Keratinocyte (primary cell): ENCODE results near the gene BAIAP2L2. TPM values are rescaled to one million over a fixed set of nuclear protein-coding genes. Genes with fewer than 3 reads are reported as not detected.

Experiments
- DNase-seq: peaks from one replicate; pipeline ENCODE4 v3.0.0-alpha.2; 2011; ENCODE audit warnings: low read depth, missing footprints, low spot score
- FAIRE-seq: peaks from 2 replicates; lab custom pipeline; 2011; peaks lifted over from hg19 to GRCh38; lab: Jason Lieb, UNC
- H2AFZ ChIP-seq: 2 replicates; pipeline ENCODE4 v1.6.0; 2012; ENCODE audit warnings: low read length, control low read depth, inconsistent platforms; ENCODE audit not compliant: control insufficient read depth
- H3K27ac ChIP-seq: 2 replicates; pipeline ENCODE4 v1.5.1; 2011; ENCODE audit warnings: low read length; ENCODE audit not compliant: control insufficient read depth, insufficient read depth
- H3K27me3 ChIP-seq: 3 replicates; pipeline ENCODE4 v1.6.0; 2011; ENCODE audit warnings: low read length; ENCODE audit not compliant: control insufficient read depth, insufficient read depth; ENCODE audit errors: extremely low read depth
- H3K36me3 ChIP-seq, 2 experiments: 2 replicates in 1 of 2; 3 replicates in 1 of 2; pipeline ENCODE4 v1.5.1; 2011; ENCODE audit warnings: low read length in 2 of 2, mild to moderate bottlenecking in 1 of 2; ENCODE audit not compliant: control insufficient read depth in 2 of 2, insufficient read depth in 2 of 2; ENCODE audit errors: extremely low read depth in 1 of 2
- H3K4me1 ChIP-seq: 3 replicates; pipeline ENCODE4 v1.5.1; 2011; ENCODE audit warnings: low read length; ENCODE audit not compliant: control insufficient read depth, insufficient read depth; ENCODE audit errors: extremely low read depth
- H3K4me2 ChIP-seq: 3 replicates; pipeline ENCODE4 v1.6.0; 2011; ENCODE audit warnings: low read depth, low read length; ENCODE audit not compliant: control insufficient read depth, insufficient read depth; ENCODE audit errors: extremely low read depth
- H3K4me3 ChIP-seq, 3 experiments: fragments of 200-600 bp in 1 of 3; sonication (generic) in 1 of 3; 2 replicates in 2 of 3; 3 replicates in 1 of 3; pipeline ENCODE4 v1.5.1; 2011 to 2016; ENCODE audit warnings: low read length in 3 of 3, mild to moderate bottlenecking in 3 of 3, control low read depth in 2 of 3, inconsistent platforms in 1 of 3, low read depth in 1 of 3, mixed read lengths in 1 of 3, mixed run types in 1 of 3, moderate library complexity in 1 of 3; ENCODE audit not compliant: control insufficient read depth in 2 of 3, insufficient read depth in 2 of 3; ENCODE audit errors: extremely low read depth in 1 of 3
- H3K79me2 ChIP-seq: 2 replicates; pipeline ENCODE4 v1.6.0; 2012; ENCODE audit warnings: low read length; ENCODE audit not compliant: control insufficient read depth, insufficient read depth
- H3K9ac ChIP-seq: 3 replicates; pipeline ENCODE4 v1.6.0; 2011; ENCODE audit warnings: low read length; ENCODE audit not compliant: control insufficient read depth, insufficient read depth; ENCODE audit errors: extremely low read depth
- H3K9me1 ChIP-seq: 3 replicates; pipeline ENCODE4 v1.6.0; 2011; ENCODE audit warnings: low read length; ENCODE audit not compliant: control insufficient read depth, insufficient read depth; ENCODE audit errors: extremely low read depth
- H3K9me3 ChIP-seq: 2 replicates; pipeline ENCODE4 v1.5.1; 2012; ENCODE audit warnings: low read depth, low read length; ENCODE audit not compliant: control insufficient read depth
- H4K20me1 ChIP-seq: 3 replicates; pipeline ENCODE4 v1.6.0; 2011; ENCODE audit warnings: low read length; ENCODE audit not compliant: control insufficient read depth, insufficient read depth; ENCODE audit errors: extremely low read depth
- EZH2 ChIP-seq: IDR thresholded peaks from one replicate; pipeline ENCODE4 v1.6.1; 2012; ENCODE audit warnings: inconsistent platforms, mild to moderate bottlenecking, low read length, moderate library complexity
- dilution Hi-C: fragments of 300-500 bp; cut with MboI; formaldehyde crosslinking; loops from one replicate; pipeline ENCODE4 v1.7.0; 2020; ENCODE audit warnings: low sequenced_read_pairs; ENCODE audit not compliant: extremely low pct_ligation_motif_present
- polyA plus RNA-seq, 5 experiments: library from polyadenylated mRNA; depleted of rRNA in 3 of 5; stranded (reverse) in 3 of 5; stranded (forward) in 1 of 5; unstranded in 1 of 5; fragments of >200 nt; gene quantifications; 1 replicate in 1 of 5; 2 replicates in 3 of 5; 3 replicates in 1 of 5; pipeline versions ENCODE4 v1.2.1 to v1.2.3, GENCODE V29; 2011 to 2012; ENCODE audit warnings: missing spikeins in 2 of 5, low read depth in 1 of 5, low replicate concordance in 1 of 5
- TF ChIP-seq, protein P1 (sequence below), 3 experiments: IDR thresholded peaks in 1 of 3; conservative IDR thresholded peaks in 1 of 3; optimal IDR thresholded peaks in 1 of 3; 2 replicates in 2 of 3; 3 replicates in 1 of 3; pipeline versions ENCODE3 to v1.5.1; 2011; ENCODE audit warnings: low read length in 3 of 3, mild to moderate bottlenecking in 3 of 3, moderate library complexity in 2 of 3, control low read depth in 1 of 3, inconsistent platforms in 1 of 3; ENCODE audit not compliant: insufficient read depth in 2 of 3; ENCODE audit errors: extremely low read depth in 1 of 3

Gene BAIAP2L2
- polyA plus RNA-seq, 1 donor (not counting 4 experiments of a cell fraction or from before 2014, with no cell fraction given), result 2.3 TPM

GRCh38 chr22:38112381-38112780, 1.9 kb upstream of the BAIAP2L2 start:
- Histone ChIP-seq H3K36me3 (peaks cover 0 to 3% of the 10 kb centered on the region in 2 experiments), H3K9ac (no peak overlapping the region)
- no peak for FAIRE-seq

DNA sequence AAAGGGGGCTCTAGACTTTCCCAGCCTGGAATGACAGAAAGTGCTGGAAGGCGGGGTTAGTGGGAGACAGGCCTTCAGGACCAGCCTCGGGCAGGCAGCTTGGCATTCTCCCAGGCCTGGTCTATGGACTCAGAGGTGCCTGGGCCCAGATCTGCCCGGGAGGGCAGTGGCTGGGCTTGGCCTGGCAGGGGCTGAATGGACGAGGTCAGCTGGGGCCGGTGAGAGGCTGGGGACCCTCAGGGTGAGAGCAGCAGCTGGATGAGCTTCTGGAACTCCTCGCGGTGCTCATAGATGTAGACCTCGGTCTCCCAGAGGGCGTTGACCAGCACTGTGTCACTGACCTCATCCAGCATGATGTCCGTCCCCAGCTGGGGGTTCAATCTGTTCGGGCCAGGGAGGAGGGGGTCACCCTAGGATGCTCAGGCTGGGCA, 1.5 kb upstream of the BAIAP2L2 start:
- no peak overlapping the region for H3K4me2 ChIP-seq
- FAIRE-seq, result no peak
- TF ChIP-seq EZH2, result no peak
- TF ChIP-seq, protein P1, sequence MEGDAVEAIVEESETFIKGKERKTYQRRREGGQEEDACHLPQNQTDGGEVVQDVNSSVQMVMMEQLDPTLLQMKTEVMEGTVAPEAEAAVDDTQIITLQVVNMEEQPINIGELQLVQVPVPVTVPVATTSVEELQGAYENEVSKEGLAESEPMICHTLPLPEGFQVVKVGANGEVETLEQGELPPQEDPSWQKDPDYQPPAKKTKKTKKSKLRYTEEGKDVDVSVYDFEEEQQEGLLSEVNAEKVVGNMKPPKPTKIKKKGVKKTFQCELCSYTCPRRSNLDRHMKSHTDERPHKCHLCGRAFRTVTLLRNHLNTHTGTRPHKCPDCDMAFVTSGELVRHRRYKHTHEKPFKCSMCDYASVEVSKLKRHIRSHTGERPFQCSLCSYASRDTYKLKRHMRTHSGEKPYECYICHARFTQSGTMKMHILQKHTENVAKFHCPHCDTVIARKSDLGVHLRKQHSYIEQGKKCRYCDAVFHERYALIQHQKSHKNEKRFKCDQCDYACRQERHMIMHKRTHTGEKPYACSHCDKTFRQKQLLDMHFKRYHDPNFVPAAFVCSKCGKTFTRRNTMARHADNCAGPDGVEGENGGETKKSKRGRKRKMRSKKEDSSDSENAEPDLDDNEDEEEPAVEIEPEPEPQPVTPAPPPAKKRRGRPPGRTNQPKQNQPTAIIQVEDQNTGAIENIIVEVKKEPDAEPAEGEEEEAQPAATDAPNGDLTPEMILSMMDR (optimal IDR thresholded peaks at IDR 0.05 in 1 of 3, IDR thresholded peaks at IDR 0.05 in 1 of 3, conservative IDR thresholded peaks at IDR 0.05 in 1 of 3; ENCODE audit: extremely low read depth in 1 of 3, insufficient read depth in 2 of 3, low read length in 3 of 3), result no peak
- no peak overlapping the region for H3K4me3 ChIP-seq
- no peak overlapping the region for H3K9ac ChIP-seq
- H3K4me1 ChIP-seq, result peaks cover 30% of the 10 kb centered on the region
- H3K27me3 ChIP-seq, result no peaks in the 10 kb centered on the region
- no peak overlapping the region for H3K27ac ChIP-seq
- peaks cover 0 to 3% of the 10 kb centered on the region in 2 experiments for H3K36me3 ChIP-seq
- no peaks in the 10 kb centered on the region for H3K9me3 ChIP-seq
- H3K9me1 ChIP-seq, result no peaks in the 10 kb centered on the region
- no peak for DNase-seq
- no peak overlapping the region for H2AFZ ChIP-seq
- no peaks in the 10 kb centered on the region for H4K20me1 ChIP-seq
- no peaks in the 10 kb centered on the region for H3K79me2 ChIP-seq
- dilution Hi-C loops, result no loop called here

More at GRCh38 chr22:38112381-38112780, 1.9 kb upstream of the BAIAP2L2 start:
- no peaks in the 10 kb centered on the region for H4K20me1 ChIP-seq
- no peaks in the 10 kb centered on the region for H3K9me3 ChIP-seq
- no peaks in the 10 kb centered on the region for H3K9me1 ChIP-seq
- no peaks in the 10 kb centered on the region for H3K79me2 ChIP-seq
- no peaks in the 10 kb centered on the region for H3K27me3 ChIP-seq
- no peak overlapping the region for H3K4me3 ChIP-seq
- no peak overlapping the region for H3K4me2 ChIP-seq
- no peak overlapping the region for H3K27ac ChIP-seq
- TF ChIP-seq EZH2, result no peak
- TF ChIP-seq, protein P1 (optimal IDR thresholded peaks at IDR 0.05 in 1 of 3, IDR thresholded peaks at IDR 0.05 in 1 of 3, conservative IDR thresholded peaks at IDR 0.05 in 1 of 3; ENCODE audit: extremely low read depth in 1 of 3, insufficient read depth in 2 of 3, low read length in 3 of 3), result no peak
- peaks cover 30% of the 10 kb centered on the region for H3K4me1 ChIP-seq
- DNase-seq, result no peak
- peak overlapping the region; percentile 40 for H2AFZ ChIP-seq
- dilution Hi-C loops, result no loop called here
